GM12891 (cell line): ENCODE measurements around the gene ODAD4.

Experiments used
- POLR2A ChIP-seq: IDR thresholded peaks from 2 replicates; pipeline ENCODE4 v1.6.1; 2011; ENCODE audit warnings: low read depth, low read length, control low read depth
- TAF1 ChIP-seq: IDR thresholded peaks from 2 replicates; pipeline ENCODE4 v1.6.1; 2011; ENCODE audit warnings: low read depth, low read length, control low read depth

DNA sequence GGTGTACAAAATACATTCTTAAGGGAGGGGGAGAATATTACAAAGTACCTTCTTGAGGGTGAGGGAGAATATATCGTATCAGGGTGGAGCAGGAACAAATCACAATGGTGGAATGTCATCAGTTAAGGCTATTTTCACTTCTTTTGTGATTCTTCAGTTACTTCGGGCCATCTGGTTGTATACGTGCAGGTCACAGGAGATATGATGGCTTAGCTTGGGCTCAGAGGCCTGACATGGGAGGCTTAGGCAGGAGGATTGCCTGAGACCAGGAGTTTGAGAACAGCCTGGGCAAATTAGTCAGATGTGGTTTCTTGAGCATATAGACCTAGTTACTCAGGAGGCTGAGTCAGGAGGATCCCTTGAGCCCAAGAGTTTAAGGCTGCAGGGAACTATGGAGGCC lies 13.1 kb downstream of the ODAD4 start:
- no peak for TF ChIP-seq TAF1
- no peak for TF ChIP-seq POLR2A
